IMR-90 (cell line): ENCODE results near the gene NCKAP5L. TPM values are rescaled to one million over a fixed set of nuclear protein-coding genes. Genes with fewer than 3 reads are reported as not detected.

Source experiments
- ATAC-seq: fragments of 200-7000 bp; cut with Tn5 transposase; 2 replicates; pipeline ENCODE4 v1.9.1; 2020; ENCODE audit warnings: low read depth, mild to moderate bottlenecking, moderate library complexity
- BruUV-seq: library from RNA; stranded (reverse); fragments of 400-500 nt; replicated peaks from 2 replicates; lab custom pipeline; 2021; lab: Mats Ljungman, UMichigan
- CTCF ChIA-PET: fragments of 300-600 bp; formaldehyde crosslinking; extraction: SDS; loops from one replicate; lab custom pipeline; 2021; ENCODE audit warnings: antibody characterized with exemption; lab: Yijun Ruan, JAX
- POLR2A ChIA-PET: fragments of 300-600 bp; sonication (Branson Sonifier 250); formaldehyde crosslinking; loops from one replicate; lab custom pipeline; 2022; ENCODE audit warnings: antibody characterized with exemption; ENCODE audit not compliant: unreplicated experiment; lab: Charles Lee
- DNase-seq: peaks from one replicate; pipeline ENCODE4 v3.0.0; 2013
- H2AFZ ChIP-seq: replicated peaks from 2 replicates; pipeline ENCODE3; 2013; ENCODE audit warnings: low read length, mild to moderate bottlenecking; ENCODE audit not compliant: poor library complexity
- H2AK5ac ChIP-seq: 2 replicates; pipeline ENCODE4 v1.6.1; 2013; ENCODE audit warnings: low read depth, low read length, inconsistent platforms
- H2AK9ac ChIP-seq: replicated peaks from 2 replicates; pipeline ENCODE3; 2013; ENCODE audit warnings: mild to moderate bottlenecking, low read depth, low read length, moderate library complexity; ENCODE audit not compliant: poor library complexity
- H2BK120ac ChIP-seq: 2 replicates; pipeline ENCODE4 v1.6.1; 2013; ENCODE audit warnings: low read depth, low read length, inconsistent platforms
- H2BK15ac ChIP-seq: 3 replicates; pipeline ENCODE4 v1.6.1; 2013; ENCODE audit warnings: low read depth, low read length, inconsistent platforms
- H2BK20ac ChIP-seq: 2 replicates; pipeline ENCODE4 v1.6.1; 2013; ENCODE audit warnings: low read depth, mild to moderate bottlenecking, inconsistent platforms, low read length, moderate library complexity
- H2BK5ac ChIP-seq: 2 replicates; pipeline ENCODE4 v1.6.1; 2013; ENCODE audit warnings: mild to moderate bottlenecking, low read depth, low read length, inconsistent platforms; ENCODE audit not compliant: poor library complexity, severe bottlenecking
- H3K14ac ChIP-seq: replicated peaks from 2 replicates; pipeline ENCODE4 v1.6.1; 2013; ENCODE audit warnings: low read depth, low read length, inconsistent platforms
- H3K18ac ChIP-seq: 2 replicates; pipeline ENCODE4 v1.6.1; 2013; ENCODE audit warnings: low read depth, low read length, control low read depth
- H3K23ac ChIP-seq: 2 replicates; pipeline ENCODE4 v1.6.1; 2013; ENCODE audit warnings: low read depth, low read length, inconsistent platforms
- H3K27ac ChIP-seq: 2 replicates; pipeline ENCODE4 v1.5.1; 2013; ENCODE audit warnings: mild to moderate bottlenecking, control low read depth, low read length; ENCODE audit not compliant: insufficient read depth
- H3K27me3 ChIP-seq: 2 replicates; pipeline ENCODE4 v1.6.1; 2013; ENCODE audit warnings: low read length; ENCODE audit not compliant: control insufficient read depth, insufficient read depth
- H3K36me3 ChIP-seq: 2 replicates; pipeline ENCODE4 v1.6.1; 2013; ENCODE audit warnings: low read length, mixed read lengths; ENCODE audit not compliant: control insufficient read depth, insufficient read depth
- H3K4ac ChIP-seq: 2 replicates; pipeline ENCODE4 v1.6.1; 2013; ENCODE audit warnings: low read depth, low read length, inconsistent platforms
- H3K4me1 ChIP-seq: 2 replicates; pipeline ENCODE4 v1.6.1; 2013; ENCODE audit warnings: low read length, mixed read lengths; ENCODE audit not compliant: control insufficient read depth, insufficient read depth
- H3K4me2 ChIP-seq: 2 replicates; pipeline ENCODE4 v1.6.1; 2013; ENCODE audit warnings: low read depth, mild to moderate bottlenecking, control low read depth, low read length, moderate library complexity
- H3K4me3 ChIP-seq: 2 replicates; pipeline ENCODE4 v1.5.1; 2013; ENCODE audit warnings: low read depth, mild to moderate bottlenecking, control low read depth, low read length, moderate library complexity; ENCODE audit not compliant: insufficient read depth
- H3K56ac ChIP-seq: 2 replicates; pipeline ENCODE4 v1.6.1; 2013; ENCODE audit warnings: low read length, inconsistent platforms; ENCODE audit not compliant: insufficient read depth; ENCODE audit errors: extremely low read depth
- H3K79me1 ChIP-seq, 2 experiments: 2 replicates each; pipeline ENCODE4 v1.6.1; 2013; ENCODE audit warnings: low read length in 2 of 2, inconsistent platforms in 1 of 2, low read depth in 1 of 2
- H3K9ac ChIP-seq: 2 replicates; pipeline ENCODE4 v1.6.1; 2013; ENCODE audit warnings: low read depth, low read length, control low read depth
- H3K9me1 ChIP-seq: 2 replicates; pipeline ENCODE4 v1.6.1; 2013; ENCODE audit warnings: low read length, inconsistent platforms; ENCODE audit not compliant: insufficient read depth
- H3K9me3 ChIP-seq: 2 replicates; pipeline ENCODE4 v1.6.1; 2013; ENCODE audit warnings: low read length; ENCODE audit not compliant: control insufficient read depth, insufficient read depth
- H4K20me1 ChIP-seq: 2 replicates; pipeline ENCODE4 v1.6.1; 2013; ENCODE audit warnings: low read length, inconsistent platforms; ENCODE audit not compliant: insufficient read depth
- H4K5ac ChIP-seq: 2 replicates; pipeline ENCODE4 v1.6.1; 2013; ENCODE audit warnings: mild to moderate bottlenecking, low read depth, low read length, control low read depth
- H4K8ac ChIP-seq, 2 experiments: 2 replicates each; pipeline ENCODE4 v1.6.1; 2013; ENCODE audit warnings: low read depth in 2 of 2, low read length in 2 of 2, control low read depth in 1 of 2, inconsistent platforms in 1 of 2
- H4K91ac ChIP-seq: 2 replicates; pipeline ENCODE4 v1.6.1; 2013; ENCODE audit warnings: low read depth, low read length, inconsistent platforms; ENCODE audit not compliant: insufficient read depth
- BHLHE40 ChIP-seq: fragments of 150-350 bp; IDR thresholded peaks from 2 replicates; pipeline ENCODE4 v1.6.1; 2016; ENCODE audit warnings: mild to moderate bottlenecking, low read depth, low read length
- FOS ChIP-seq: fragments of 150-350 bp; IDR thresholded peaks from 2 replicates; pipeline ENCODE4 v1.6.1; 2016; ENCODE audit warnings: low read depth, low read length
- MAFK ChIP-seq: IDR thresholded peaks from 2 replicates; pipeline ENCODE4 v1.6.1; 2012; ENCODE audit warnings: low read depth, low read length, improper control_type of control experiment
- MXI1 ChIP-seq: IDR thresholded peaks from 2 replicates; pipeline ENCODE4 v1.6.1; 2012; ENCODE audit warnings: low read depth, mild to moderate bottlenecking, low read length, moderate library complexity, borderline replicate concordance
- NFE2L2 ChIP-seq: fragments of 150-350 bp; IDR thresholded peaks from 2 replicates; pipeline ENCODE4 v1.6.1; 2016; ENCODE audit warnings: low read depth, mild to moderate bottlenecking, low read length
- SMC3 ChIP-seq: fragments of 150-350 bp; IDR thresholded peaks from 2 replicates; pipeline ENCODE4 v1.6.1; 2016; ENCODE audit warnings: low read depth, mild to moderate bottlenecking, antibody characterized with exemption, low read length, moderate library complexity
- WGBS, 2 experiments: methylation state at CpG; one replicate each; pipeline versions ENCODE4 v1.1.5 to v1.1.7; 2013; ENCODE audit warnings: missing lambda C conversion rate in 2 of 2; ENCODE audit not compliant: insufficient read length in 1 of 2; ENCODE audit errors: extremely low coverage in 2 of 2; 5-methylcytosine and 5-hydroxymethylcytosine counted together
- dilution Hi-C: fragments of 300-500 bp; cut with HindIII; formaldehyde crosslinking; loops from one replicate; pipeline ENCODE4 v1.14.3; 2018; ENCODE audit warnings: low sequenced_read_pairs; ENCODE audit not compliant: unreplicated experiment
- in situ Hi-C: fragments of 300-500 bp; cut with MboI; formaldehyde crosslinking; loops from 3 replicates; pipeline ENCODE4 v1.14.3; 2019; ENCODE audit warnings: low sequenced_read_pairs, inconsistent platforms, mixed read lengths
- intact Hi-C: fragments of 100-400 bp; cut with micrococcal nuclease; formaldehyde crosslinking; loops from 2 replicates; pipeline ENCODE4 v1.10.0; 2022
- polyA plus RNA-seq, 3 experiments: library from polyadenylated mRNA; depleted of rRNA; stranded (reverse); fragments of >200 nt; gene quantifications; 2 replicates each; pipeline ENCODE4 v1.2.3, GENCODE V29; 2012; ENCODE audit warnings: low replicate concordance in 1 of 3
- total RNA-seq: library from RNA; depleted of rRNA; stranded (reverse); fragments of >200 nt; gene quantifications from 2 replicates; pipeline ENCODE4 v1.2.3, GENCODE V29; 2012
- TF ChIP-seq, protein P1 (sequence below): fragments of 150-350 bp; IDR thresholded peaks from 2 replicates; pipeline ENCODE4 v1.6.1; 2017; ENCODE audit warnings: mild to moderate bottlenecking, antibody characterized with exemption, low read length, low read depth

Gene NCKAP5L
- total and polyA plus RNA-seq, 2 of the 4 experiments (the other 2 are of a cell fraction), result 6.1 to 14.4 TPM

GRCh38 chr12:49831717-49832116 lies 3.5 kb upstream of the NCKAP5L start:
- WGBS, 2 experiments, result no CpG with 5 or more reads among the region's 2 CpGs
- H2AK9ac ChIP-seq, result no peak overlapping the region
- in situ Hi-C loops, result no loop called here
- no peak overlapping the region for H2BK5ac ChIP-seq
- H2AFZ ChIP-seq, result no peak overlapping the region
- ChIA-PET CTCF (interaction anchor here (1.8 kb wide), 1 partner anchor 21 kb away, joined by 5 read pairs; no protein-coding TSS in a partner anchor), POLR2A (no interaction called here)
- H3K18ac ChIP-seq, result no peak overlapping the region
- DNase-seq (no peak), ATAC-seq (no peak)
- no peak overlapping the region for H2BK120ac ChIP-seq
- H3K4me1 ChIP-seq, result peaks cover 7% of the 10 kb centered on the region
- H2AK5ac ChIP-seq, result no peak overlapping the region
- no peaks in the 10 kb centered on the region for H3K36me3 ChIP-seq
- H3K27ac ChIP-seq, result no peak overlapping the region
- no peak overlapping the region for H3K9ac ChIP-seq
- no TSS peak for BruUV-seq
- peaks cover 10% of the 10 kb centered on the region for H4K20me1 ChIP-seq
- H4K5ac ChIP-seq, result no peak overlapping the region
- no peaks in the 10 kb centered on the region for H3K27me3 ChIP-seq
- H3K14ac ChIP-seq, result no peak overlapping the region
- peaks cover 3 to 24% of the 10 kb centered on the region in 2 experiments; a peak in 3 of 4 replicates for H3K79me1 ChIP-seq
- peaks cover 5% of the 10 kb centered on the region for H3K9me1 ChIP-seq
- TF ChIP-seq BHLHE40, result no peak
- TF ChIP-seq MXI1, result no peak
- TF ChIP-seq MAFK, result no peak
- TF ChIP-seq, protein P1, sequence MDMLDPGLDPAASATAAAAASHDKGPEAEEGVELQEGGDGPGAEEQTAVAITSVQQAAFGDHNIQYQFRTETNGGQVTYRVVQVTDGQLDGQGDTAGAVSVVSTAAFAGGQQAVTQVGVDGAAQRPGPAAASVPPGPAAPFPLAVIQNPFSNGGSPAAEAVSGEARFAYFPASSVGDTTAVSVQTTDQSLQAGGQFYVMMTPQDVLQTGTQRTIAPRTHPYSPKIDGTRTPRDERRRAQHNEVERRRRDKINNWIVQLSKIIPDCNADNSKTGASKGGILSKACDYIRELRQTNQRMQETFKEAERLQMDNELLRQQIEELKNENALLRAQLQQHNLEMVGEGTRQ, result no peak
- no peak for TF ChIP-seq SMC3
- TF ChIP-seq NFE2L2, result no peak
- no peak for TF ChIP-seq FOS
- H3K56ac ChIP-seq, result no peak overlapping the region
- intact Hi-C loops, result no loop called here
- no peaks in the 10 kb centered on the region for H3K9me3 ChIP-seq
- H3K4me2 ChIP-seq, result no peak overlapping the region
- H2BK15ac ChIP-seq, result no peak overlapping the region
- no peak overlapping the region for H3K23ac ChIP-seq
- no peak overlapping the region for H2BK20ac ChIP-seq
- dilution Hi-C loops, result no loop called here
- no peak overlapping the region for H4K8ac ChIP-seq
- no peak overlapping the region for H3K4me3 ChIP-seq
- H4K91ac ChIP-seq, result no peak overlapping the region; the same call in 1 of the 2 replicates
- no peak overlapping the region for H3K4ac ChIP-seq
